Esophagus squamous epithelium (tissue), 5 donors: ENCODE data around the gene RPL12. TPM values are rescaled to one million over a fixed set of nuclear protein-coding genes. Genes with fewer than 3 reads are reported as not detected.

ENCODE experiments used
- DNase-seq: peaks from one replicate; lab custom pipeline; 2025; lab: John Stamatoyannopoulos, UW
- H3K27ac ChIP-seq, 4 donors: fragments of 200-600 bp; sonication (generic); one replicate each; pipeline ENCODE4 v1.5.1; 2016 to 2019; ENCODE audit warnings: mild to moderate bottlenecking in 1 of 4
- H3K27me3 ChIP-seq, 4 donors: fragments of 200-600 bp; sonication (generic); 1 replicate in 3 of 4; 2 replicates in 1 of 4; pipeline versions ENCODE4 v1.5.1 to v1.6.0; 2017 to 2021; ENCODE audit warnings: antibody characterized with exemption in 1 of 4
- H3K36me3 ChIP-seq, 3 donors: fragments of 200-600 bp; sonication (generic); one replicate each; pipeline ENCODE4 v1.5.1; 2016 to 2019
- H3K4me1 ChIP-seq, 3 donors: fragments of 200-600 bp; sonication (generic); one replicate each; pipeline ENCODE4 v1.5.1; 2017 to 2019
- H3K4me3 ChIP-seq, 4 donors: fragments of 200-600 bp; sonication (generic); 1 replicate in 3 of 4; 2 replicates in 1 of 4; pipeline ENCODE4 v1.5.1; 2016 to 2019; ENCODE audit warnings: mild to moderate bottlenecking in 2 of 4, moderate library complexity in 1 of 4
- H3K9me3 ChIP-seq, 3 donors: fragments of 200-600 bp; sonication (generic); one replicate each; pipeline ENCODE4 v1.5.1; 2016 to 2019
- POLR2A ChIP-seq, 4 donors: fragments of 450-650 bp; IDR thresholded peaks; one replicate each; pipeline ENCODE4 v1.6.1; 2017; ENCODE audit warnings: antibody characterized with exemption in 4 of 4, mild to moderate bottlenecking in 4 of 4, moderate library complexity in 3 of 4
- WGBS, 2 donors: methylation state at CpG; one replicate each; pipeline ENCODE4 v1.1.5; 2018; 5-methylcytosine and 5-hydroxymethylcytosine counted together
- intact Hi-C: fragments of 100-400 bp; cut with DNase I; formaldehyde crosslinking; loops from one replicate; pipeline ENCODE4 v1.15.0; 2022
- small RNA-seq, 4 donors: library from RNA; depleted of rRNA; stranded (forward); fragments of <200 nt; gene quantifications; one replicate each; pipeline ENCODE3, GENCODE V24; 2016
- total RNA-seq, 4 donors: library from RNA; depleted of rRNA; stranded (reverse); fragments of >200 nt; gene quantifications; one replicate each; pipeline ENCODE4 v1.1.0, GENCODE V29; 2016
- TF ChIP-seq, protein P1 (sequence below), 6 experiments: fragments of 450-650 bp in 4 of 6; fragments of 200-600 bp in 2 of 6; sonication (generic) in 2 of 6; IDR thresholded peaks; one replicate each; pipeline ENCODE4 v1.5.1; 2016 to 2019; ENCODE audit warnings: antibody characterized with exemption in 6 of 6, mild to moderate bottlenecking in 4 of 6, moderate library complexity in 4 of 6
- donor health status: DM: yes; HTN: yes; CAD: no.

Gene RPL12
- total RNA-seq, 4 donors from 2014 or later = 1,192 to 3,474 (median 2,165) TPM

GRCh38 chr9:127402401-127403090 is 48.7 kb downstream of the RPL12 start:
- Histone ChIP-seq H3K4me3 (no peak overlapping the region), H3K9me3 (no peaks in the 10 kb centered on the region), H3K27me3 (no peaks in the 10 kb centered on the region), H3K27ac (no peak overlapping the region), H3K36me3 (peaks cover 6 to 75% (median 16%) of the 10 kb centered on the region in 3 donors), H3K4me1 (peaks cover 11 to 16% (median 11%) of the 10 kb centered on the region in 3 donors)
- no peak for DNase-seq
- intact Hi-C loops = no loop called here
- WGBS, 2 donors = 80 to 85% methylated on average over 3 to 6 of the region's 18 CpGs
- TF ChIP-seq, protein P1, sequence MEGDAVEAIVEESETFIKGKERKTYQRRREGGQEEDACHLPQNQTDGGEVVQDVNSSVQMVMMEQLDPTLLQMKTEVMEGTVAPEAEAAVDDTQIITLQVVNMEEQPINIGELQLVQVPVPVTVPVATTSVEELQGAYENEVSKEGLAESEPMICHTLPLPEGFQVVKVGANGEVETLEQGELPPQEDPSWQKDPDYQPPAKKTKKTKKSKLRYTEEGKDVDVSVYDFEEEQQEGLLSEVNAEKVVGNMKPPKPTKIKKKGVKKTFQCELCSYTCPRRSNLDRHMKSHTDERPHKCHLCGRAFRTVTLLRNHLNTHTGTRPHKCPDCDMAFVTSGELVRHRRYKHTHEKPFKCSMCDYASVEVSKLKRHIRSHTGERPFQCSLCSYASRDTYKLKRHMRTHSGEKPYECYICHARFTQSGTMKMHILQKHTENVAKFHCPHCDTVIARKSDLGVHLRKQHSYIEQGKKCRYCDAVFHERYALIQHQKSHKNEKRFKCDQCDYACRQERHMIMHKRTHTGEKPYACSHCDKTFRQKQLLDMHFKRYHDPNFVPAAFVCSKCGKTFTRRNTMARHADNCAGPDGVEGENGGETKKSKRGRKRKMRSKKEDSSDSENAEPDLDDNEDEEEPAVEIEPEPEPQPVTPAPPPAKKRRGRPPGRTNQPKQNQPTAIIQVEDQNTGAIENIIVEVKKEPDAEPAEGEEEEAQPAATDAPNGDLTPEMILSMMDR (IDR thresholded peaks at IDR 0.05) = no peak
- no peak for TF ChIP-seq POLR2A (IDR thresholded peaks at IDR 0.05)

DNA sequence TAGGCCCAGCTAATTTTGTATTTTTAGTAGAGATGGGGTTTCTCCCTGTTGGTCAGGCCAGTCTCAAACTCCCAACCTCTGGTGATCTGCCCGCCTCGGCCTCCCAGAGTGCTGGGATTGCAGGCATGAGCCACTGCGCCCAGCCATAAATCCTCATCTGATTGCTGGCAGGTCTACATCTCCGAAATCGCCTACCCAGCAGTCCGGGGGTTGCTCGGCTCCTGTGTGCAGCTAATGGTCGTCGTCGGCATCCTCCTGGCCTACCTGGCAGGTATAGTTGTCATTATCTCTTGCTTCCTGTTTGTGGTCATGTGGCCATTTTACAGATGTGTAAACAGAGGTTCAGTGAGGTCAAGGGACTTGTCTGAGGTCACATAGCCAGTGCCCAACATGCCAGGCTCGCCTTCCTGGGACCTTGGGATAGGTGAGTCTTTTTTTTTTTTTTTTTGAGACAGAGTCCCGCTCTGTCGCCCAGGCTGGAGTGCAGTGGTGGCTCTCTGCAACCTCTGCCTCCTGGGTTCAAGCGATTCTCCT is 51.4 kb downstream of the RPL12 start:
- no peaks in the 10 kb centered on the region for H3K27me3 ChIP-seq
- TF ChIP-seq POLR2A (IDR thresholded peaks at IDR 0.05) = no peak
- TF ChIP-seq, protein P1 (IDR thresholded peaks at IDR 0.05) = no peak
- H3K4me1 ChIP-seq = peaks cover 14 to 29% (median 18%) of the 10 kb centered on the region in 3 donors
- WGBS, 2 donors = 86 to 96% methylated on average over 1 to 10 of the region's 14 CpGs
- H3K27ac ChIP-seq = no peak overlapping the region
- no peak overlapping the region for H3K4me3 ChIP-seq
- DNase-seq = no peak
- H3K36me3 ChIP-seq = peaks cover 6 to 48% (median 10%) of the 10 kb centered on the region in 3 donors
- intact Hi-C loops = loop anchor here (10.0 kb wide), 1 partner anchor 175 kb away; no protein-coding TSS in a partner anchor
- no peaks in the 10 kb centered on the region for H3K9me3 ChIP-seq

DNA sequence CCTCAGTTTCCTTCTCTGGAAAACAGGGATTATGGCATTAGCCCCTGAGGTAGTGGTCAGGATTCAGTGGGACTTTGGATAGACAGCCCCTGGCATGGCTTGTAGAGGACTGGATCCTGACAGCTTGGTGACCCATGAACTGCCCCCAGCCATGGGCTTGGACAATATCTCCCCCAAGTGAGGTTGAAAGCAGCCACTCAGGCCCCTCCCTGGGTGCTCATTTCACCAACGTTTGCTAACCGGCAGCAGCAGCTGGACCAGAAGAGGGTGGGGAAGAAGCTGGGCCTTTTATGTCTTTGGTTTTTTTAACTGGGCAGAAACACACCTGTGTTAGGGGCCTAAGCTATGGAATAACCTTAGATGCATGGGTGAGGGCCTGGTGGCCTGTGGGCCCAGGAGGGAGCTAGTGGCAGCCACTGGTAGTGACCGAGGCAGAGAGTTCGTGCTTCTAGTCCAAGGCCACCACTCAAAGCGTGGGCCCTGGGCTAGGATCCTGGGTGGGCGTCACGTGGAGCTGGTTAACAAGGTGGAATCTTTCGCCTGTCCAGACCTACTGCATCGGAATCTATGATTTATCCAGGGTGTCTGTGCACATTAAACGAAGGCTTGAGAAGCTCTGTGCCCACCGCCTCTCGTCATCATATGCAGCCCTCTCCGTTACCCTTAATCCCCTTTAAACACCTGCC is 52.3 kb downstream of the RPL12 start:
- no peaks in the 10 kb centered on the region for H3K9me3 ChIP-seq
- peaks cover 14 to 29% (median 18%) of the 10 kb centered on the region in 3 donors for H3K4me1 ChIP-seq
- DNase-seq = no peak
- peak overlapping the region in 1 of 4 donors; percentile 85 for H3K4me3 ChIP-seq
- intact Hi-C loops = loop anchor here (10.0 kb wide), 1 partner anchor 174 kb away; no protein-coding TSS in a partner anchor
- H3K27me3 ChIP-seq = no peaks in the 10 kb centered on the region
- TF ChIP-seq, protein P1 (IDR thresholded peaks at IDR 0.05) = no peak
- no peak for TF ChIP-seq POLR2A (IDR thresholded peaks at IDR 0.05)
- H3K36me3 ChIP-seq = peaks cover 6 to 38% (median 6%) of the 10 kb centered on the region in 3 donors
- H3K27ac ChIP-seq = no peak overlapping the region
- 89 to 94% methylated on average over 6 to 10 of the region's 13 CpGs for WGBS, 2 donors

GRCh38 chr9:127398275-127398647 is 52.9 kb downstream of the RPL12 start:
- intact Hi-C loops = loop anchor here (10.0 kb wide), 1 partner anchor 173 kb away; no protein-coding TSS in a partner anchor
- 41 to 65% methylated on average over 3 to 5 of the region's 5 CpGs for WGBS, 2 donors
- Histone ChIP-seq H3K4me3 (peak overlapping the region; percentile 80 to 98 (median 84)), H3K36me3 (peaks cover under 1 to 32% (median 6%) of the 10 kb centered on the region in 3 donors), H3K27me3 (no peaks in the 10 kb centered on the region), H3K9me3 (no peaks in the 10 kb centered on the region), H3K27ac (peak overlapping the region in 3 of 4 donors; percentile 86 to 96 (median 87)), H3K4me1 (peaks cover 14 to 29% (median 18%) of the 10 kb centered on the region in 3 donors)
- DNase-seq = no peak
- TF ChIP-seq POLR2A (IDR thresholded peaks at IDR 0.05) = no peak

Small RNA genes lying within 50 kb of the gene (small RNA-seq; reads per million reads assigned to genes)
- gene RF00019 (0 reads per million in 4 donors), gene SNORA65 (437 to 1,651 (median 550) reads per million in 4 donors)

Other genes starting within 250 kb of the RPL12 start
- 10 to 100 TPM in 1 of 4 donors, 1 to 10 TPM in 3; 1.1 to 22.9 (median 8.2) TPM for gene GARNL3, start 186.6 kb downstream of the RPL12 start, total RNA-seq
- gene SLC2A8, start 54.2 kb downstream of the RPL12 start, total RNA-seq = 10 to 100 TPM in 3 of 4 donors, 1 to 10 TPM in 1; 6.2 to 28.3 (median 16.7) TPM
- gene ZNF79, start 27.0 kb downstream of the RPL12 start, total RNA-seq = 1 to 10 TPM; 3.1 to 9.9 (median 4.7) TPM
- gene LRSAM1, start 104 bp upstream of the RPL12 start, total RNA-seq = 10 to 100 TPM in 3 of 4 donors, 1 to 10 TPM in 1; 8.0 to 16.2 (median 12.9) TPM
- 10 to 100 TPM in 2 of 4 donors, 1 to 10 TPM in 2; 4.7 to 36.1 (median 12.2) TPM for gene STXBP1, start 160.9 kb upstream of the RPL12 start, total RNA-seq